A549 (cell line): ENCODE data around the gene KCTD19. TPM values are rescaled to one million over a fixed set of nuclear protein-coding genes. Genes with fewer than 3 reads are reported as not detected.

ENCODE experiments used
- ATAC-seq, 2 experiments: fragments of 200-7000 bp in 1 of 2; fragments of >200 bp in 1 of 2; cut with Nextera tagmentation in 1 of 2; cut with Tn5 transposase in 1 of 2; 3 replicates each; pipeline versions ENCODE4 v1.8.0 to v1.9.1; 2018 to 2020; ENCODE audit warnings: mild to moderate bottlenecking in 1 of 2, moderate library complexity in 1 of 2
- CTCF ChIA-PET: fragments of 300-600 bp; sonication (Branson Sonifier 250); formaldehyde crosslinking; extraction: SDS; loops from one replicate; lab custom pipeline; 2021; ENCODE audit warnings: antibody characterized with exemption, inconsistent platforms; lab: Yijun Ruan, JAX
- POLR2A ChIA-PET: fragments of 350-600 bp; formaldehyde crosslinking; extraction: SDS; loops from one replicate; lab custom pipeline; 2021; ENCODE audit warnings: antibody characterized with exemption, inconsistent platforms; lab: Yijun Ruan, JAX
- DNase-seq, 2 experiments: peaks; one replicate each; pipeline versions ENCODE4 v3.0.0 to v3.0.0-alpha.2; 2011 to 2016; ENCODE audit warnings: low read depth in 1 of 2, low spot score in 1 of 2
- FAIRE-seq: peaks from 2 replicates; lab custom pipeline; 2011; peaks lifted over from hg19 to GRCh38; lab: Jason Lieb, UNC
- H3K27ac ChIP-seq, 2 experiments: fragments of >200 bp; sonication (Bioruptor Twin); formaldehyde crosslinking; 3 replicates each; pipeline ENCODE4 v1.5.1; 2016 to 2017
- H3K4me1 ChIP-seq: fragments of >200 bp; sonication (Bioruptor Twin); formaldehyde crosslinking; 3 replicates; pipeline ENCODE4 v1.6.1; 2016
- H3K4me2 ChIP-seq: fragments of >200 bp; sonication (Bioruptor Twin); formaldehyde crosslinking; 3 replicates; pipeline ENCODE4 v1.6.1; 2016
- H3K4me3 ChIP-seq: fragments of >200 bp; sonication (Bioruptor Twin); formaldehyde crosslinking; 3 replicates; pipeline ENCODE4 v1.5.1; 2016
- H3K9me3 ChIP-seq: fragments of >200 bp; sonication (Bioruptor Twin); formaldehyde crosslinking; 3 replicates; pipeline ENCODE4 v1.6.1; 2016
- CBX2 ChIP-seq: fragments of 200-600 bp; sonication (generic); IDR thresholded peaks from 2 replicates; pipeline ENCODE4 v1.6.1; 2016; ENCODE audit warnings: low read depth, mild to moderate bottlenecking, borderline replicate concordance
- CHD2 ChIP-seq: fragments of 150-350 bp; IDR thresholded peaks from 2 replicates; pipeline ENCODE4 v1.6.1; 2014; ENCODE audit warnings: low read length; ENCODE audit not compliant: partially characterized antibody
- ELK1 ChIP-seq: fragments of 150-350 bp; IDR thresholded peaks from 2 replicates; pipeline ENCODE4 v1.6.1; 2014; ENCODE audit warnings: low read depth, mild to moderate bottlenecking, low read length
- EP300 ChIP-seq, 2 experiments: fragments of >200 bp; sonication (Bioruptor Twin); formaldehyde crosslinking; IDR thresholded peaks; 2 replicates in 1 of 2; 3 replicates in 1 of 2; pipeline ENCODE4 v1.6.1; 2016 to 2017
- FOXS1 ChIP-seq: fragments of 250-450 bp; sonication (Bioruptor Pico); IDR thresholded peaks from 2 replicates; pipeline ENCODE4 v1.5.0; 2020; ENCODE audit warnings: mild to moderate bottlenecking, moderate library complexity
- HOXA7 ChIP-seq: fragments of 250-450 bp; sonication (Bioruptor Pico); IDR thresholded peaks from 2 replicates; pipeline ENCODE4 v1.5.0; 2020; ENCODE audit warnings: mild to moderate bottlenecking, moderate library complexity
- JUNB ChIP-seq: fragments of >200 bp; sonication (Bioruptor Twin); formaldehyde crosslinking; IDR thresholded peaks from 2 replicates; pipeline ENCODE4 v1.6.1; 2016
- KDM1A ChIP-seq: fragments of 200-600 bp; sonication (generic); IDR thresholded peaks from 2 replicates; pipeline ENCODE4 v1.6.1; 2016; ENCODE audit warnings: low read depth, mild to moderate bottlenecking
- MAZ ChIP-seq: fragments of 150-350 bp; IDR thresholded peaks from 2 replicates; pipeline ENCODE4 v1.6.1; 2014; ENCODE audit warnings: antibody characterized with exemption, low read depth, low read length, borderline replicate concordance
- NPAS2 ChIP-seq: fragments of 250-450 bp; sonication (Bioruptor Pico); IDR thresholded peaks from 2 replicates; pipeline ENCODE4 v1.8.0; 2022; ENCODE audit warnings: mild to moderate bottlenecking, moderate library complexity, borderline replicate concordance
- PHF8 ChIP-seq: fragments of 200-600 bp; sonication (generic); IDR thresholded peaks from 2 replicates; pipeline ENCODE4 v1.6.1; 2016; ENCODE audit warnings: low read depth, mild to moderate bottlenecking, antibody characterized with exemption, moderate library complexity, borderline replicate concordance
- RCOR1 ChIP-seq: fragments of 150-350 bp; IDR thresholded peaks from 2 replicates; pipeline ENCODE4 v1.6.1; 2014; ENCODE audit warnings: antibody characterized with exemption, low read length, low read depth
- RFX5 ChIP-seq: fragments of 450-650 bp; IDR thresholded peaks from 2 replicates; pipeline ENCODE4 v1.7.1; 2014; ENCODE audit warnings: antibody characterized with exemption, mild to moderate bottlenecking, moderate library complexity
- RNF2 ChIP-seq: fragments of 200-600 bp; sonication (generic); IDR thresholded peaks from 2 replicates; pipeline ENCODE4 v1.6.1; 2016; ENCODE audit warnings: low read depth, mild to moderate bottlenecking, antibody characterized with exemption, moderate library complexity, borderline replicate concordance
- SMC3 ChIP-seq: fragments of >200 bp; sonication (Bioruptor Twin); formaldehyde crosslinking; IDR thresholded peaks from 3 replicates; pipeline ENCODE4 v1.6.1; 2018; ENCODE audit warnings: inconsistent platforms
- TFCP2L1 ChIP-seq: fragments of 250-450 bp; sonication (Bioruptor Pico); IDR thresholded peaks from 2 replicates; pipeline ENCODE4 v1.5.0; 2021; ENCODE audit warnings: mild to moderate bottlenecking
- TP53 ChIP-seq: fragments of 250-450 bp; sonication (Bioruptor Pico); IDR thresholded peaks from 2 replicates; pipeline ENCODE4 v1.5.0; 2021; ENCODE audit warnings: mild to moderate bottlenecking, moderate library complexity
- ZC3H11A ChIP-seq: fragments of 450-650 bp; IDR thresholded peaks from 2 replicates; pipeline ENCODE4 v1.6.1; 2014; ENCODE audit warnings: antibody characterized with exemption, mild to moderate bottlenecking
- ZFP36 ChIP-seq: fragments of 450-650 bp; IDR thresholded peaks from 2 replicates; pipeline ENCODE4 v1.6.1; 2014; ENCODE audit warnings: borderline replicate concordance; ENCODE audit not compliant: partially characterized antibody
- ZNF302 ChIP-seq: fragments of 250-450 bp; sonication (Bioruptor Pico); IDR thresholded peaks from 2 replicates; pipeline ENCODE4 v1.9.0; 2021; ENCODE audit warnings: inconsistent platforms, mild to moderate bottlenecking, moderate library complexity
- WGBS: methylation state at CpG from one replicate; pipeline ENCODE4 v1.1.6; 2017; ENCODE audit errors: missing lambda C conversion rate; 5-methylcytosine and 5-hydroxymethylcytosine counted together
- polyA plus RNA-seq, 4 experiments: library from polyadenylated mRNA; depleted of rRNA in 3 of 4; stranded (reverse); fragments of >200 nt; fragmentation: RNase III in 1 of 4; extraction: RNeasy Plus Mini Kit Qiagen cat#74134 plus additional on column Dnase treatment in 1 of 4; gene quantifications; 2 replicates in 3 of 4; 3 replicates in 1 of 4; pipeline ENCODE4 v1.2.3, GENCODE V29; 2011 to 2017
- TF ChIP-seq, protein P1 (sequence below): IDR thresholded peaks from 2 replicates; pipeline ENCODE4 v1.6.1; 2012; ENCODE audit warnings: low read depth, borderline replicate concordance
- TF ChIP-seq, protein P2 (sequence below): fragments of 200-600 bp; sonication (generic); IDR thresholded peaks from 2 replicates; pipeline ENCODE4 v1.6.1; 2016; ENCODE audit warnings: antibody characterized with exemption, mild to moderate bottlenecking, moderate library complexity
- TF ChIP-seq, protein P3 (sequence below): fragments of >200 bp; sonication (Bioruptor Twin); formaldehyde crosslinking; IDR thresholded peaks from 3 replicates; pipeline ENCODE4 v1.6.1; 2016
- TF ChIP-seq, protein P4 (sequence below): IDR thresholded peaks from 2 replicates; pipeline ENCODE4 v1.6.1; 2012

The KCTD19 gene
- polyA plus RNA-seq, 2 of the 4 experiments (the other 2 are of a cell fraction), result 0.57 to 1.1 TPM

DNA sequence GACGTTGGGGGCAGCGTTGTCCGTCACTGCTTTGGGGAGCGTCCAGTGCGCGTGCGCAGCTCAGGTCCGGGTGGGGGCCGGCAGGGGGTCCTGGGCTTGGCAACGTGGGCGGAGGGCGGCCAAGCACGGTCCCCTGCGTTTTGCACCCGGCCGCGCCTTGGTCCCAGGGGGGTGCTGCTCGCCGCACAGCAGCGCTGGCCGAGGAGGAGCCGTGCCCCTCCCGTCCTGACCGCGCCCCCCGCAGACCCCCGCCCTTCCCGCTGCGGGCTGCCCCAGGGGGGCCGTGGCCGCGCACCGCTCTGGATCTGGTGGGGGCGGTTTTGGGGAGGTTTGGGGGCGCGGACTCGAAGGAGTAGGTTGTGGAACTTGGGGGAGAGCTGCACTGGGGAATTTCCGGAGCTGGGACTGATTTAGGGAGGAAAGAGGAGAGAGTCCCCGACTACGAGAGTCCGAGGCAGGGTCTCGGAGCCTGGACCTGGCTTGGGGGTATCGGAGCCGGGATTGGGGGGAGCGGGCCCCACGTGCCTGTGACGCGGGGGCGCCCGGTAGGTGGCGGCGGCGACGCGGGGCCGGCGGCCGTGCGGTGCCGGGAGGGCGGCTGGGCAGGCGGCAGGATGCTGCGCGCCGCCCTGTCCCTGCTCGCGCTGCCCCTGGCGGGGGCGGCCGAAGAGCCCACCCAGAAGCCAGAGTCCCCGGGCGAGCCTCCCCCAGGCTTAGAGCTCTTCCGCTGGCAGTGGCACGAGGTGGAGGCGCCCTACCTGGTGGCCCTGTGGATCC is 78.0 kb downstream of the KCTD19 start, which contains the start of gene SLC9A5 (continued):
- no peak for TF ChIP-seq SMC3
- TF ChIP-seq NPAS2, result 0 out of 2 replicates have a peak, but pooled peaks have one; percentile 15
- TF ChIP-seq CBX2, result no peak
- TF ChIP-seq ZFP36, result no peak
- TF ChIP-seq, protein P1, sequence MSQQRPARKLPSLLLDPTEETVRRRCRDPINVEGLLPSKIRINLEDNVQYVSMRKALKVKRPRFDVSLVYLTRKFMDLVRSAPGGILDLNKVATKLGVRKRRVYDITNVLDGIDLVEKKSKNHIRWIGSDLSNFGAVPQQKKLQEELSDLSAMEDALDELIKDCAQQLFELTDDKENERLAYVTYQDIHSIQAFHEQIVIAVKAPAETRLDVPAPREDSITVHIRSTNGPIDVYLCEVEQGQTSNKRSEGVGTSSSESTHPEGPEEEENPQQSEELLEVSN, result peak; percentile 79
- no peak for TF ChIP-seq ELK1
- no peak for TF ChIP-seq RFX5
- no peak for TF ChIP-seq JUNB
- no peak for TF ChIP-seq RCOR1
- 0 out of 2 replicates have a peak, but pooled peaks have one; percentile 39 for TF ChIP-seq RNF2
- TF ChIP-seq, protein P2, sequence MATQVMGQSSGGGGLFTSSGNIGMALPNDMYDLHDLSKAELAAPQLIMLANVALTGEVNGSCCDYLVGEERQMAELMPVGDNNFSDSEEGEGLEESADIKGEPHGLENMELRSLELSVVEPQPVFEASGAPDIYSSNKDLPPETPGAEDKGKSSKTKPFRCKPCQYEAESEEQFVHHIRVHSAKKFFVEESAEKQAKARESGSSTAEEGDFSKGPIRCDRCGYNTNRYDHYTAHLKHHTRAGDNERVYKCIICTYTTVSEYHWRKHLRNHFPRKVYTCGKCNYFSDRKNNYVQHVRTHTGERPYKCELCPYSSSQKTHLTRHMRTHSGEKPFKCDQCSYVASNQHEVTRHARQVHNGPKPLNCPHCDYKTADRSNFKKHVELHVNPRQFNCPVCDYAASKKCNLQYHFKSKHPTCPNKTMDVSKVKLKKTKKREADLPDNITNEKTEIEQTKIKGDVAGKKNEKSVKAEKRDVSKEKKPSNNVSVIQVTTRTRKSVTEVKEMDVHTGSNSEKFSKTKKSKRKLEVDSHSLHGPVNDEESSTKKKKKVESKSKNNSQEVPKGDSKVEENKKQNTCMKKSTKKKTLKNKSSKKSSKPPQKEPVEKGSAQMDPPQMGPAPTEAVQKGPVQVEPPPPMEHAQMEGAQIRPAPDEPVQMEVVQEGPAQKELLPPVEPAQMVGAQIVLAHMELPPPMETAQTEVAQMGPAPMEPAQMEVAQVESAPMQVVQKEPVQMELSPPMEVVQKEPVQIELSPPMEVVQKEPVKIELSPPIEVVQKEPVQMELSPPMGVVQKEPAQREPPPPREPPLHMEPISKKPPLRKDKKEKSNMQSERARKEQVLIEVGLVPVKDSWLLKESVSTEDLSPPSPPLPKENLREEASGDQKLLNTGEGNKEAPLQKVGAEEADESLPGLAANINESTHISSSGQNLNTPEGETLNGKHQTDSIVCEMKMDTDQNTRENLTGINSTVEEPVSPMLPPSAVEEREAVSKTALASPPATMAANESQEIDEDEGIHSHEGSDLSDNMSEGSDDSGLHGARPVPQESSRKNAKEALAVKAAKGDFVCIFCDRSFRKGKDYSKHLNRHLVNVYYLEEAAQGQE, result no peak
- no peak for TF ChIP-seq EP300 (IDR thresholded peaks at IDR 0.05)

DNA sequence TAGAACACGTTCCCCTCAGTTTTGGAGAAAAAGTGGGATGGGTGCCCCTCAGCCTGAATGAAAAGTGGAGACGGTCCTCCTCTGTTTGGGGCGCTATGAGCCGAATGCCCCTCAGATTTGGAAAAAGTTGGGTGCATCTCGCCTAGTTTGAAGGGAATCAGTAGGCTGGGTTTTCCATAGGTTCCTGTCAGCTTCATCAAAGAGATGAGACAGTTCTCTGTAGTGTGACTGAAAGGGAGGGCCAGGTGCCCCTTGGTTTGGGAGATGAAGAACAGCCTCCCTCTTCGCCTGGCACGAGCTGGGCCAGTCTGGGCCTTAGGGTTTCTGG is 78.5 kb downstream of the KCTD19 start:
- Histone ChIP-seq H3K4me3 (peak overlapping the region; percentile 74), H3K4me2 (peak overlapping the region; percentile 97), H3K4me1 (peaks cover 45% of the 10 kb centered on the region), H3K27ac (peak overlapping the region; percentile 77 to 95), H3K9me3 (no peaks in the 10 kb centered on the region)
- ATAC-seq (peak in 1 of 2 experiments; percentile 2; a peak in 1 of 6 replicates), FAIRE-seq (no peak), DNase-seq (no peak)
- 11% methylated on average over 7 of the region's 7 CpGs for WGBS
- TF ChIP-seq PHF8, result no peak
- TF ChIP-seq, protein P3, sequence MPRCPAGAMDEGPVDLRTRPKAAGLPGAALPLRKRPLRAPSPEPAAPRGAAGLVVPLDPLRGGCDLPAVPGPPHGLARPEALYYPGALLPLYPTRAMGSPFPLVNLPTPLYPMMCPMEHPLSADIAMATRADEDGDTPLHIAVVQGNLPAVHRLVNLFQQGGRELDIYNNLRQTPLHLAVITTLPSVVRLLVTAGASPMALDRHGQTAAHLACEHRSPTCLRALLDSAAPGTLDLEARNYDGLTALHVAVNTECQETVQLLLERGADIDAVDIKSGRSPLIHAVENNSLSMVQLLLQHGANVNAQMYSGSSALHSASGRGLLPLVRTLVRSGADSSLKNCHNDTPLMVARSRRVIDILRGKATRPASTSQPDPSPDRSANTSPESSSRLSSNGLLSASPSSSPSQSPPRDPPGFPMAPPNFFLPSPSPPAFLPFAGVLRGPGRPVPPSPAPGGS, result 0 out of 3 replicates have a peak, but pooled peaks have one; percentile 6
- no peak for TF ChIP-seq ZC3H11A
- TF ChIP-seq KDM1A, result no peak
- TF ChIP-seq FOXS1 (CRISPR knock-in tag), result no peak
- TF ChIP-seq, protein P4, sequence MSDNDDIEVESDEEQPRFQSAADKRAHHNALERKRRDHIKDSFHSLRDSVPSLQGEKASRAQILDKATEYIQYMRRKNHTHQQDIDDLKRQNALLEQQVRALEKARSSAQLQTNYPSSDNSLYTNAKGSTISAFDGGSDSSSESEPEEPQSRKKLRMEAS, result peak; percentile 27; the same call in 1 of the 2 replicates
- TF ChIP-seq CBX2, result no peak
- no peak for TF ChIP-seq TFCP2L1
- no peak for TF ChIP-seq MAZ
- TF ChIP-seq ZNF302 (CRISPR knock-in tag), result no peak
- TF ChIP-seq CHD2, result peak; percentile 12
- no peak for TF ChIP-seq TP53 (CRISPR knock-in tag)
- no peak for TF ChIP-seq HOXA7 (CRISPR knock-in tag)
- ChIA-PET POLR2A (interaction anchor here (0.5 to 3.3 kb wide), 11 partner anchors 9 to 194 kb away, joined by 3 to 30 read pairs (median 3); partner anchors contain the start of gene TMEM208), CTCF (interaction anchor here (0.7 to 9.7 kb wide), 13 partner anchors 12 to 569 kb away, joined by 3 to 138 read pairs (median 6); partner anchors contain the start of genes KCTD19, LRRC36 and TMEM208)
